HG03342 (cell line): ENCODE results near the gene GPR85.
"Not testable (repeated sequence)": the region's sequence is repeated elsewhere in the genome, so short reads cannot be mapped to it uniquely, and the experiment has no call there.

Experiments used
- ATAC-seq: cut with Tn5 transposase; IDR thresholded peaks from one replicate; pipeline ENCODE4 v1.9.1; 2021; ENCODE audit warnings: mild to moderate bottlenecking, moderate library complexity; ENCODE audit not compliant: unreplicated experiment

GPR85 gene

GRCh38 chr7:113086431-113086888 is at the start of gene GPR85:
TSS of gene GPR85 (minus strand) at chr7:113086827. CDS start at chr7:113084721, 2,106 bp downstream.
- ATAC-seq = peak; percentile 80

GRCh38 chr7:113134025-113134424 is 47.4 kb upstream of the GPR85 start:
- no peak for ATAC-seq

GRCh38 chr7:113131367-113131766 is 44.7 kb upstream of the GPR85 start:
- ATAC-seq = no peak

GRCh38 chr7:113128031-113128430 is 41.4 kb upstream of the GPR85 start:
- ATAC-seq = no peak

- ATAC-seq = no peak
Measured at GRCh38 chr7:113125728-113126127, 39.1 kb upstream of the GPR85 start.

- ATAC-seq = no peak
Measured at GRCh38 chr7:113122744-113123143, 36.1 kb upstream of the GPR85 start.

- no peak for ATAC-seq
Measured at GRCh38 chr7:113120647-113121046, 34.0 kb upstream of the GPR85 start.

GRCh38 chr7:113119429-113119828 is 32.8 kb upstream of the GPR85 start:
- ATAC-seq = no peak

GRCh38 chr7:113118074-113118959 is 31.7 kb upstream of the GPR85 start, which contains the start of gene SMIM30:
TSS of gene SMIM30 (minus strand) at chr7:113118554. CDS start at chr7:113117578, 976 bp downstream.
- ATAC-seq = peak; percentile 99

GRCh38 chr7:113117374-113117774 is 30.7 kb upstream of the GPR85 start:
- not testable (repeated sequence) for ATAC-seq

GRCh38 chr7:113113912-113114311 is 27.3 kb upstream of the GPR85 start:
- peak; percentile 32 for ATAC-seq

GRCh38 chr7:113109718-113110117 is 23.1 kb upstream of the GPR85 start:
- ATAC-seq = no peak

GRCh38 chr7:113100121-113100603 is 13.5 kb upstream of the GPR85 start:
- ATAC-seq = no peak

- no peak for ATAC-seq
Measured at GRCh38 chr7:113099284-113099919, 12.8 kb upstream of the GPR85 start.

GRCh38 chr7:113094517-113095249 is 8.1 kb upstream of the GPR85 start:
- ATAC-seq = no peak

- ATAC-seq = no peak
Measured at GRCh38 chr7:113093561-113093960, 6.9 kb upstream of the GPR85 start.

GRCh38 chr7:113092762-113093161 is 6.1 kb upstream of the GPR85 start:
- ATAC-seq = no peak

GRCh38 chr7:113087071-113087998 is 708 bp upstream of the GPR85 start:
- ATAC-seq = no peak

GRCh38 chr7:113085781-113086390 is 741 bp downstream of the GPR85 start:
- peak; percentile 21 for ATAC-seq
